GM12801 (cell line): ENCODE data around the gene BRMS1L.

Source experiments
- CTCF ChIP-seq: IDR thresholded peaks from one replicate; pipeline ENCODE4 v1.5.1; 2011; ENCODE audit warnings: control low read depth; ENCODE audit not compliant: insufficient read length; ENCODE audit errors: extremely low read depth

BRMS1L gene

DNA sequence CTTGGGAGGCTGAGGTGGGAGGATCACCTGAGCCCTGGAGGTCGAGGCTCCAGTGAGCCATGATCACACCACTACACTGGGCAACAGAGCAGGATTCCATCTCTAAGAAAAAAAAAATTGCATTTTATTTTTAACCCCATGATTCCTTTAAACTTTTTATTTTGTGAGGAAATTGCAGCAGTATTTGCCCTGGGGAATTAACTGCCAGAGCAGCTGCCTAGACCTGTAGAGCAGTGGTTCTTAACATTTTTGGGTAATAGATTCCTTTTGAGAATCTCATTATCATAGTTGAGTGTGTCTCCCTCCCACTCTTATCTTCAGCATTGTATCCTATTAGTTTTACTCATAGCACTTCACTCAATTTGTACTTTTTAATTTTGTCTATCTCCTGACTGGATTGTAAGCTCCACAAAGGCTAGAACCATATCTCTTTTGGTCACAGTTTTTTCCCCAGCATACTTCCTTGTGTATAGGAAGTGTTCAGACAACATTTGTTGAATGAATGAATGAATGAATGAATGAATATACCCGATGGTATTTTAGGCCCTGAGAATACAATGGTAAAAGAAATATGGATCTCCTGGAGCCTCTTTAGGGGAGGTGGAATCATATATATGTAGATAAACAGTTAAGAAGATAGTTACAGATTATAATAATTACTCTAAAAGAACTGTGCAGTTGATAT lies 40.6 kb downstream of the BRMS1L start:
- no peak for TF ChIP-seq CTCF

DNA sequence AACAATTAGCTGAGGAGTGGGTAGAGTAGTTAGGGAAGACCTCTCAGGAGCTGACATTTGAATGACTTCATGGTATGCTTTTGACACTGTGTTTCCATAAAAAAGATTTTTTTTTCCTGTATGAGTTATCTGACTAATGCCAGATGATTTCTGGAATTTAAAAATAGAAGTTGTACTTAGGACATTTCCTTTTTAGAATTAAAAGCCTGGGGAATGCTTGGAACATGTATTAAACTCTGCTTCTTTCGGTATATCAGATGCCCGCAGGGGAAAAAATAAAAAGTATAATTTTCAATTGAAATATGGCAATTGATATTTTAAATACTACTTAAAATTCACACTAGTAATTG lies 41.1 kb downstream of the BRMS1L start:
- no peak for TF ChIP-seq CTCF

GRCh38 chr14:35875296-35875695 lies 49.2 kb downstream of the BRMS1L start:
- TF ChIP-seq CTCF: no peak

DNA sequence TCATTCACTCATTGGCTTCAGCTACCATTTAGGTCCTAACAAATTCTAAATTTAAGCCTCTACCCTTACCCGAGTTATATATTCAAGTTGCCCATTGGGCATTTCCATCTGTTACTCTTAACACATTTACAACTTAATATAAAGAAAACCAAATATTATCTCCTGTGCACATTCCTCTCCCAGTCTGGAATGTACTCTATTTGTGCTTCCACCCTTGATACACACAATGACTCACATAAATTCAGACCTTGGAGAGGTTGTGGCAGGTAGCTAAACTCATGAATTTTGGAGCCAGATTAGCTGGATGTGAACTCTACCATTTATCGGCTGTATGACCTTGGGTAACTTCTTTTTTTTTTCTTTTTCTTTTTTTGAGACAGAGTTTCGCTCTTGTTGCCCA lies 51.1 kb downstream of the BRMS1L start:
- TF ChIP-seq CTCF: no peak

GRCh38 chr14:35878272-35879150 lies 52.4 kb downstream of the BRMS1L start:
- no peak for TF ChIP-seq CTCF

GRCh38 chr14:35879151-35879648 lies 53.1 kb downstream of the BRMS1L start:
- TF ChIP-seq CTCF: no peak

GRCh38 chr14:35879654-35880249 lies 53.6 kb downstream of the BRMS1L start:
- TF ChIP-seq CTCF: no peak
